Caki2 (cell line): ENCODE data around the gene LPP. TPM values are rescaled to one million over a fixed set of nuclear protein-coding genes. Genes with fewer than 3 reads are reported as not detected.

Experiments
- DNase-seq: peaks from one replicate; pipeline ENCODE4 v3.0.0-alpha.2; 2015; ENCODE audit warnings: low read depth
- in situ Hi-C: cut with HindIII; loops from 2 replicates; pipeline ENCODE4 v1.10.0; 2016; ENCODE audit warnings: low sequenced_read_pairs, low pct_unique_long_range_greater_than_20kb, mixed read lengths
- total RNA-seq: library from RNA; depleted of rRNA; stranded (reverse); fragments of >200 nt; shearing (Covaris generic); gene quantifications from 2 replicates; pipeline ENCODE4 v1.2.3, GENCODE V29; 2014; ENCODE audit warnings: low replicate concordance

LPP gene
- total RNA-seq, 1 experiment from 2014 or later, result 9.2 TPM

DNA sequence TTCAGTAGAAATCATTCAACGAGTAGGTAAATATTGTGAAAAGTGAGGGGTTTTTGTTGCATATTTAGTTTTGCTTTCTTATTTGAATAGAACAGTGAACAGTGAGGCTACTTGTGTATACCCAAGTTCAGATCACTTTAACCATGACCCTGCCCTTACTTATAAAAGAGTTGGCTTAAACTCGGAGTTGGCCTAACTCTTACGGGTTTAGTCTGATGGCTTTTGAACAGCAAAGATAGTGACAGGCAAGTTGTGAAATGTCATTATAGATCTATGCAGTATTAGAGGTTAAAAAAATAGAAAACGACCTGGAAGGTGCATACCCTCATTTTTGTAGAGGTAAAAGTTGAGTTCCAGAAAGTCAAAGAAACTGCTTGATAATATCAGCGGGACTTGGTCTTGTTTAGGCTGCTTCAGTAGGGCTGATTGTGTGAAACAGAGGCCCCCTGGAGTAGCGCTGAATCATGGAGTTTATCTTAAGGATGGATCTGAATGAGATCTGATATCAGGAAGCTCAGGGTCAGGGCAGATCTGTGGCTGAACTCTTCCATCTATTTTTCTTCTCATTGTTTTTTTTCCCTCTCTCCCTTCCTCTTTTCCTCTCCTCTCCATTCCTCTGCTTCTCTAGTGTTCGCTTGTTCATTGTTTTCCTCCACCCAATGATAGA is 359.8 kb downstream of the LPP start:
- DNase-seq, result no peak
- in situ Hi-C loops, result no loop called here

DNA sequence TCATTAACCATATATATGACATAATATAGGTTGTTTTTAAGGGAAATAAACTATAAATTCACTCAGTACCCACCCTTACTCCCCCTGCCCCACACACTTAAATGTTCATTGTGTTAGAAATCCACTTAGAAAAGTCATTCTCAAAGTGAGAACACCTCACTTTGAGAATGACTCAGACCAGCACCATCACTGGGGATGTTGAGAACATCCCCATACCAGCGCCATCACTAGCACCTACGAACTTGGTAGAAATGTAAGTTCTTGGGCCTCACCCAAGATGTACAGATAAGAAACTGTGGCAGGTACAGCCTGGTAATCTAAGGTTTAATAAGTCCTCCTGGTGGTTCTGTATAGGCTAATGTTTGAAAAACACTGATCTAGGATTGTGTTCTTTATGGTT is 362.6 kb downstream of the LPP start:
- no peak for DNase-seq
- in situ Hi-C loops, result no loop called here

DNA sequence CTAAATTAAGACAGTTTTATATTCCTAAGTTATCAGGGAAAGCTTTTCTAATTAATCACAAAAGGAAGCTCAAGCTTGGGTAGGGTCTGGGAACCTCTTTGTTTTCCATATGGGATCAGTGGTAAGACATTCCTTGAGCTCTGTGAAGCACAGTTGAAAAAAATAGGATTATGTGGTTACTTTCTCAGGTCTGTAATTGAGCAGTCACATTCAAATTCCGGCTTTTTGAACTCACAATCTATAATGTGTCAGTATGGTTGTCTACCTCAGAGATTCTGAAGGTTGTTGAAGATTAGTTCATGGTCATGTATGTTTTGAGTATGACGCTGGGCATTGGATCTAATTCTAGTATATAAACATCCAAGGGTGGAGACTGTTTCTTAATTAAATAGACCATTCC is 364.5 kb downstream of the LPP start:
- DNase-seq, result no peak
- in situ Hi-C loops, result no loop called here

DNA sequence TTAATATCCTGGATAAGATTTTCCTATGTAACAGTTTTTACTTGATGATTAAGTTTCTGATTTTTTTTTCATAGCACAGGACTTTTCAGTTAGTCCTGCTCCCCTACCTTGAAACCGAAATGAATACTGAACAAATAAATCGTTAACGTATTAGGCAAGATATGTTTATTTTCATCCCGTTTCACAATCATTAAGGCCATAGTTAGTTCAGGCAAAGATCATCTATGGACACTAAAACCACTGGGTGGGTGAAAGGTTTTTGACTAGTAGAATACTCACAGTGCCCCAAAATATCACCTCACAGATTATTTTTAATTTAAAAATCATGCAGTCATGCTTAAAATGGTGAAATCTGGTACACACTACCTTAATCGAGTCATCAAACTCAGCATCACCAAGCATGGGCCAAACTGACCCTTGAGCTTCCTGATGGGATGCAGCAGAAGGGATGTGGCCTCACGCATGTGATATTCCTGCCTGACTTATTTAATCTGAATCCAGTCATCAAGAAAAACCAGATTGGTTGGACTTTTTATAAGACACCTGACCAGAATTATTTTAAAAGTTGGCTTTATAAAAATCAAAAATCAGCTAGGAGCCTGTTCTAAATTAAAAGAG is 365.0 kb downstream of the LPP start:
- in situ Hi-C loops, result no loop called here
- DNase-seq, result no peak

DNA sequence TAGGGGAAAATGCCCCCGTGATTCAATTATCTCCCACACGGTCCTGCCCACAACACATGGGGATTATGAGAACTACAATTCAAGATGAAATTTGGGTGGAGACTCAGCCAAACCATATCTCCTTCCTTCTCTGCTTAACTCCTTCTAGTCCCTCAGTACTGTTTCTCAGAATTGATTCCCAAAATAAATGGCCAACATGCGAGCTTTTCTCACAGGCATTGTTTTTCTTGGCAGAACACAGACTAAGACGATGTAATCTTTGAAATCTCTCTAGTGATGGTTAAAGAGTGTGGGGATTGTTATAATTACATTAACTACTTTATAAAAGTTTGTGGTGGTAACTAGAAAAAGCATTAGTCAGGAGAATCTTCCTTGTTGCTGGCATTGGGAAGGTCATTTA is 366.5 kb downstream of the LPP start:
- in situ Hi-C loops, result no loop called here
- no peak for DNase-seq

DNA sequence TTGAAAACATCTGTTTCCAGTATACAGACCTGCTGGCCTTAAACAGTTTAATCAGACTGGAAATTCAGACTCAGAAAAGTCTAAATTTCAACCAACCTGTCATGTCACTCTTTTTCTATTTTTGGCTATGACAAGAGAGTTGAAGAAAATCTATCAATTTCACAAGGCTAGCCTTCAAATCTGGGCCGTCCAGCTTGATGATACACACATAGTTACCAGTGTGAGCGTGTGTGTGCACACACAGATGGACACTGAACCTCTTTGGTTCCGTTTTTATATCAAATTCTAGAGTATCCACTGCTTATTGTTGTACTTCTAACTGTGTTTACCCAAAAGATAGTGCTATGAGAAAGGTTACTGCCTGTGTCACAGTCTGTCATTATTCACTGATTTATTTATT is 368.2 kb downstream of the LPP start:
- in situ Hi-C loops, result no loop called here
- no peak for DNase-seq

DNA sequence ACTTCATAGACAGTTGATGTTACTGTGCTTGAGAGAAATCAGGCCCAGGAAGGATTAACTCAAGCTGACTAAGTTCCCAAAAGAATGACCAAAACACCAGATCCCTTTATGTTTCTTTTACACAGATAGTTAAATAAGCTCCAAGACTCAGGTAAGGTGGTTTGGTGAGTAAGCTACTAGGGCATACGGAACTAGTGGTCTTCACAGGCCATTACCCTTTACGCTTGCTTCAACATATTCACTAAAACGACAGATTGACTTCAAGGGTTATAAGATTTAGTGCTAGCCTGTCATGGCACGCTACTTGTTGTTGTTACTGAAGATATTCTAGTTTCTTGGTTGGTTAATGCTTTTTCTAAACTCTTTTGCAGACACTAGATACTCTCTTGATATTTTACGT is 369.3 kb downstream of the LPP start:
- peak; percentile 19 for DNase-seq
- in situ Hi-C loops, result no loop called here

DNA sequence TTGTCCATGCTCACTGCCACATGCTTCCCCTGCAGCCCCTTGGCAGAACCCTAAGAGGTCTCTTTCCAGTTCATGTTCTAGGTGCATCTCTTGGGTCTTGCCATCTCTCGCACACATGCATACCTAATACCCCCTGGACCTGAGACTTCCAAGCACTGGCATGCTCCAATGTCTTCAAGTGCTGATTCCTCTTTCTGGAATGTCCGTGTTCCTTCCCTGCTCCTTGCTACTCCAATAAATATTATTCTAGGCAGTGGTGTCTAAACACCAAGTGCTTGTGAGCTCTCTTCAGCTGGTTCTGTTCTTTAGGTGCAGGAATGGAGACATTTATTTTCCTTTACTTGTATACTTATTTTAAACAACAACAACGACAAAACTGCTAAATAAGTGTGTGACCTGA is 370.1 kb downstream of the LPP start:
- no peak for DNase-seq
- in situ Hi-C loops, result no loop called here

DNA sequence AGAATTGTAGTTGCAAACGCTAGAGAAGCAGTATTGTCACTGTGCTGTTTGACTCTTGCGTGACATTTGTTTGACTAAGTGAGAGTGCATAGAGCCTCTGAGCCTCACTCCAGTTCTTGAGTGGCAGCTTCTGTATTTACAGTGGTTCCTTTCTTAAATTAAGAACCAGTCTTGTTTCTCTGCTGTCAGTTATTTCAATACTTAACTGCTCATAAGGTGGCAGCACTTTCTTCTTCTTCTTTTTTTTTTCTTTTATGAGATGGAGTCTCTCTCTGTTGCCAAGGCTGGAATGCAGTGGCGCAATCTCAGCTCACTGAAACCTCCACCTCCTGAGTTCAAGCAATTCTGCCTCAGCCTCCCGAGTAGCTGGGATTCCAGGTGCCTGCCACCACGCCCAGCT is 372.1 kb downstream of the LPP start:
- DNase-seq, result no peak

DNA sequence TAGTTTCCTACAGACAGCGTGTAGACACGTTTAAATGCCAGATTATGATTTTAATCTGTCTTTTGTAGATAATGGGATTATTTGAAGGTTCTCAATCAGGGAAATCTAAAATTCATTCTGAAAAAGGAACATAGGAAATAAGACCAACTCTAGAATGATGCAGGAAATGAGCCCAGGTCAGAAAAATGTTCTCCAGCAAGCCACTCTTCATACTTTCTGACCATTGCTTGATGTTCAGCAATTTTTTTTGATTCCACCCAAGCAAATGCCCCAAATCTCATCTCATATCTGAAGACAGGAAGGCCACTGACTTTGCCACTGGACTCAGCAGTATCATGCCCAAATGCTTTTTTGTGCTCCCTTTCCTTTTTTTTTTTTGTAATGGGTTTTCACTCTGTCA is 373.4 kb downstream of the LPP start:
- no peak for DNase-seq
- in situ Hi-C loops, result no loop called here

More for the DNA sequence above, 372.1 kb downstream of the LPP start:
- in situ Hi-C loops, result no loop called here

DNA sequence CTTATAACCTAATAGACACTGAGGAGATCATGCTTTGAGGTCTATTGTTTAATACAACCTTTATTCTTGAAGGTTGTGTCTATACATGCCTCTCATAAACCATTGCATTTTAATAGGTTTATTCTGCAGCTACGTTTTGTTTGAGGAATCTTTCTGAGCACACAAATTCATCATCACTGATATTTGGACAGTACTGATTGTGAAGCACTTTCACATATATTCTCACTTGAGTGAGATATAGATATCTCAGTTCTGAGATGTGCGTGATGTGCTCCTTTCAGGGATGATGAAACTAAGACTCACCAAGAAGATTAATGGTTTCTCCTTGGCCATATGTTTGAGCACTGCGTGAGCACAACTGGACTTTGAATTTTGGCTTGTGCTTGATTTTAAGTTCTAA is 374.4 kb downstream of the LPP start:
- no peak for DNase-seq
- in situ Hi-C loops, result no loop called here

DNA sequence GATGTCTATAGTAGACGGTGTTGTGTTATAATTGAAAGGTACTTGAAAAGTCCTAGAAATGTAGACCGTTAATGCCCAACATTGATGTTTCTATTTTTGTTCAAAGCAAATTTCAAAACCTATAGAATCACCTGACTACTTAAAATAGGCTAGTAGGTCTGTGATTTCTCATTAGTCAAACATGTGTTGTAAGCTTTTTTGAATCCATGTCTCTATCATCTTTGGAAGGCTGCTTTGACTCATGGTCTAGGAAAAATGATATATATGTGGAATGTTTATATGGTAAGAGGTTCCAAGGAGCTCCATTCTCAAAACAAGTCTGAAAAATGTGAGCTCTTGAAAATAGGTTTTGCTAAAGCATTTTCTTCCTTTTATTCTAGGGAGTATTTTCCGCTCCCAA is 375.3 kb downstream of the LPP start:
- in situ Hi-C loops, result no loop called here
- no peak for DNase-seq

DNA sequence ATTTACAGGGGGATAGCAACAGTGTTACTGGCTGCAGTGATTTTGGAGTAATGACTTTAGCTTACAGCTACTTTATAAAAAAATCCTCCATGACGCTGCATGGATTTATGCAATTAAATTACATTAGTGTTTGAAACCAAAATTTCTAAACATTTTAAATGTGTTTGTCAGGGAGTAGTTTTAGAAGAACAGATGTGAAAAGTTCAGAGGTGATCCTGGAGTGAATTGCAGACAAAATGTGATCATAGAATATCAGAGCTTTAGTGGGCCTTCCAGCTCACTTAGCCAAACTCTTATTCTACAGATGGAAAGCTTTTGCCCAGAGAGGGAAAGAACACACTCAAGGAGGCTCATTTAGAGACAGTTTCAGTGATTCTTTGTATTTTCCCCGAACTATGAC is 376.3 kb downstream of the LPP start:
- no peak for DNase-seq
- in situ Hi-C loops, result no loop called here

DNA sequence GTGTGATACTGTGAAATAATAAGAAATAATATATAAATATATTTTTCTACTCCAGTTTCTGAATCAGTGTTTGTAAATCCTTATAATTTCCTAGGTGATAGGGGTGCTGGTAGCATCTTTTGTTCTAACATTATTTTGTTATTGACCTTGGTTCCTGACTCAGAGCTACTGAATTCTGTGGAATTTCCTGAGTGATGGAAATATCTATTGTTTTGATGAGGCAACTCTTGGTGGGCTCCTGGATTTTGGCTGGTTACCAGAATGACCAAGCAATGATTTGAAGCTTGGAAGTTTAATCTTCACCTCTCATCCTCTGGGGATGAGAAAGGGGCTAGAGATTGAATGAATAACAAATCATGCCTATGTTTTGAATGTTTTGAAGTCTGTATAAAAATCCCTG is 377.3 kb downstream of the LPP start:
- in situ Hi-C loops, result no loop called here

DNA sequence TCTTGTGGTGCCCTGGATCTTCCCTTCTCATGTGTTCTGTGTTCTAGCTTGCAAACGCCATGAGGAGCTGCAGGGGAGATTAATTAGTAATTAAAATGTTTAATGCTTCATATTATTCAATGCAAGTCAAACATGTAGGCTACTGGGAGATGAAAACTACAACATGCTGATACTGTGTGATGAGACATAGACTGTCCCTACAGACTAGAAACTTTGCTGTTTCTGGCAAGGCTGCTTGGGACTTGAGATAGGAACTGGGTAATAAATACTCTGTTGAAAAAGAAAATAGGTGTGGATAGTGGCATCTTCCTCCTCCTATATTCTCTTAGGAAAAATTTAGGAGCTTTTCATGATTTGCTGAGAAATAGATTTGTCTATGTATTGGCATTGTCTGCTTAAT is 379.2 kb downstream of the LPP start:
- in situ Hi-C loops, result no loop called here
- DNase-seq, result no peak

More for the DNA sequence above, 377.3 kb downstream of the LPP start:
- no peak for DNase-seq

DNA sequence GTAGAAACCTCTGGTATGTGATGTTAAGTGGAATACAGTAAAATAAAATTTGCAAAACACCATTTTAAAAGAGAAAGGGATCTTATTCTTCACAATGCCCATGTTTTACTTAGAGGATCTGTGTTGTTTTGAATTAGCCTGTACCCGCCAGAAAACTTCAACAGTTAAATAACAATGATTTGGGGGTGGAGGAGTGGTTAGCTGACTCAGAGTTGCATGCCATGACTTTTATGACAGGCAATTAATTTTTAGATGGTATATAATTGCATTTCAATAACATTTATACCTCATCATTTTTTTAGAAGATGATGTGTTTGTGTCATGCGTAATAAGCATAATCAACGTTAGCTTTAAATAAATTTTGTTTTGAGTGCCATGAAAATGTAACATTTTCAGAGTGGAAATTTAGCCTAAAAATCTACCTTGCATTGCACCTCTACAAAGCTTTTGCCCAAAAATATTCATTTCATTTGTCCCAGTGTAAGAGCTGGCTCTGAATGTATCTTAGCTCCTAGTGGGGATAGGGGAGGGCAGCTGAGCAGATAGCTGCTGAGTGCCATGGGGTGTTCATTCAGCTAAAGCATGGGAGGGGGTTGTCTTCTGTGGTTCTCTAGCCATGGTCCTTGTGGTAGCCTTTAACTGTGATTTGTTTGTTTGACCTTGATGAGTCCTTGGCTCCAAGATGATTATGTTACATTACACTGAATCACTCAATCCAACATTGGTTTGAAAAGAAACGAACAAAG is 379.8 kb downstream of the LPP start:
- in situ Hi-C loops, result no loop called here
- DNase-seq, result no peak

DNA sequence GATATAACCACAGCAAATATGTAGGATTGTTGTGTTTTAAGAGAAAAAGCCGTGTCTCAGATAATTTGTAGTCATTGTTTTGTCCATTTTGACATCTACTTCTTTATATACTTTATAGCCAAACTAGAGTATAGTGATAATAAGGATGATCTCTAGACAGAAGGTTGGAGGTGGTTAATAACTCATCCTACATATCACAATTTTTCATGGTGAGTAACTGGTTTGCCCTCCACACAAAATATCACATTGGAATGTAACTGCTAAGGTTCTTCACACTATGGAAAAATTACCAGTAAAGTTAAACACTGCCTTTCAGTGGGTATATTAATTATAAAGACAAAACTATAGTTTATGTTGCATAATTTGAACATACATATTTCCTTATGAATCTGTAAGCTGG is 380.7 kb downstream of the LPP start:
- DNase-seq, result no peak
- in situ Hi-C loops, result no loop called here

DNA sequence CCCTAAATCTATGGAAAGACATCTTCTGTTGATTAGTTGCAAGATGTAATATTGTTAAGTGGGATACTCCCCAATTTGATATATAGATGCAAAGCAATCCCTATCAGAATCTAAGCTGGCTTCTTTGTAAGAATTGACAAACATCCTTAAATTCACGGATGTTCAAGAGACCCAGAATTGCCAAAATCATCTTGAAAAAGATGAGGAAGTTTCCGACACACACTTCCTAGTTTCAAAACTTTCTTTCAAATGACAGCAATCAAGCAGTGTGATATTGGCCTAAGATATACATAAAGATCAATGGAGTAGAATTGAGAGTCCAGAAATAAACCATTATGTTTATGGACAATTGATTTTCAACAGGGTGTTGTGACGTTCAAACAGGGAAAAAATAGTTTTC is 383.6 kb downstream of the LPP start:
- DNase-seq, result no peak
- in situ Hi-C loops, result no loop called here

DNA sequence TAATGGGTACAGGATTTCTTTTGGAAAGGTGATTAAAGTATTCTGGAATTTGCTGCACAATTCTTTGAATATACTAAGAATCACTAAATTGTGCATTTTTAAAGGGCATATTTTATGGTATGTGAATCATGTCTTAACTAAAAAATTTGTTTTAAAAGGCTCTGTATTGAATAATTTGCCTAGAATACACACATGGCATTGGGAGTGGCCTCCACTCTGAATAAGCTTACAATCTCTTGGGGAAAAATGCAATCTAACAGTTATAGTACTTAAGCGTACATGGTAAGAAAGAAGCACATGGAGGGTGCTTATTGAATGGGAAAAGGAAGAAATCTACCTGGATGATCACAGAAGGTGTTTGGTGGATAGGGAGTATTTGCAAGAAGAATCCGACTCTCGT is 385.1 kb downstream of the LPP start:
- in situ Hi-C loops, result no loop called here
- DNase-seq, result no peak
